Mucosa of descending colon (tissue), 3 donors: Measurements from ENCODE around the gene ISCA1. TPM values are rescaled to one million over a fixed set of nuclear protein-coding genes. Genes with fewer than 3 reads are reported as not detected.
A peak's percentile ranks its signal among the peaks of the same experiment; 100 is the strongest.

Experiments used
- ATAC-seq: fragments of 200-7000 bp; cut with Tn5 transposase; one replicate; pipeline ENCODE4 v1.9.1; 2020; ENCODE audit warnings: mild to moderate bottlenecking, moderate library complexity
- DNase-seq, 3 donors: peaks; one replicate each; pipeline ENCODE4 v3.0.0-alpha.2; 2020
- H3K36me3 ChIP-seq: fragments of 200-600 bp; one replicate; pipeline ENCODE4 v1.8.0; 2021; ENCODE audit warnings: low read depth, mild to moderate bottlenecking
- H3K4me1 ChIP-seq: fragments of 200-600 bp; one replicate; pipeline ENCODE4 v1.8.0; 2021; ENCODE audit warnings: low read depth, mild to moderate bottlenecking
- H3K4me3 ChIP-seq: fragments of 200-600 bp; one replicate; pipeline ENCODE4 v1.8.0; 2021; ENCODE audit warnings: mild to moderate bottlenecking
- H3K9me3 ChIP-seq: fragments of 200-600 bp; one replicate; pipeline ENCODE4 v1.8.0; 2021; ENCODE audit warnings: mild to moderate bottlenecking
- intact Hi-C, 2 donors: fragments of 100-400 bp; cut with DNase I in 1 of 2; cut with micrococcal nuclease in 1 of 2; formaldehyde crosslinking; loops; one replicate each; pipeline versions ENCODE4 v1.11.0 to v1.11.1; 2022; cut with DNase I, micrococcal nuclease
- total RNA-seq, 3 donors: library from RNA; stranded (reverse); fragmentation: NEBNext Ultra II Directional in 2 of 3; extraction: Animal tissue kit (Norgen Biotek cat#: 25700) in 2 of 3; gene quantifications; one replicate each; pipeline versions ENCODE4 v1.2.1 to v1.2.4, GENCODE V29; 2021 to 2023
- TF ChIP-seq, protein P1 (sequence below): fragments of 200-600 bp; IDR thresholded peaks from one replicate; pipeline ENCODE4 v1.8.0; 2022; ENCODE audit warnings: antibody characterized with exemption, mild to moderate bottlenecking
- donor health status: DM: no; HTN: no; CAD: no; lungs with moderate emphysema.
- donor health status: DM: no; HTN: no; CAD: no.
- donor health status: DM: no; HTN: yes; CAD: no.

The ISCA1 gene
- total RNA-seq, 3 donors from 2014 or later: 24.1 to 36.6 (median 31.4) TPM

DNA sequence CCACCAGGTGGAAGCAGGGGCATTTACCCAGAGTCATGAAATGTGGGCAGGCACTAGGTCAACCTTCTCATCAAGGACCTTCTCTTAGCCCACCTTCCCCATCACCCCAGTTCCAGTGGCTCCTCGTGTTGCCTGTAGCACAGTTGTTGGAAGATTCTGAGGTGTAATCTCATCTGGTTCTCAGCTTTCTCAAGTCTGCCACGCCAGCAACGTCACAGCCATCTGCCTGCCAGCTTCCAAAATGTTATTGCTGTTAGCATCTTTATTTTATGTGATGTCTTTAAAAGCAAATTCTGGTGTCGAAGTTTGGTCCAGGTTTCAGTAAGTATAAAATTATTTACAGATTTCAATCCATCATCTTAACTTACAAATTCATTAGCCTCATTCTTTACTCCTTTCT, 33.6 kb downstream of the ISCA1 start:
- no peak overlapping the region for H3K4me3 ChIP-seq
- H3K36me3 ChIP-seq: no peaks in the 10 kb centered on the region
- peaks cover 4% of the 10 kb centered on the region for H3K9me3 ChIP-seq
- intact Hi-C loops: no loop called here
- TF ChIP-seq, protein P1, sequence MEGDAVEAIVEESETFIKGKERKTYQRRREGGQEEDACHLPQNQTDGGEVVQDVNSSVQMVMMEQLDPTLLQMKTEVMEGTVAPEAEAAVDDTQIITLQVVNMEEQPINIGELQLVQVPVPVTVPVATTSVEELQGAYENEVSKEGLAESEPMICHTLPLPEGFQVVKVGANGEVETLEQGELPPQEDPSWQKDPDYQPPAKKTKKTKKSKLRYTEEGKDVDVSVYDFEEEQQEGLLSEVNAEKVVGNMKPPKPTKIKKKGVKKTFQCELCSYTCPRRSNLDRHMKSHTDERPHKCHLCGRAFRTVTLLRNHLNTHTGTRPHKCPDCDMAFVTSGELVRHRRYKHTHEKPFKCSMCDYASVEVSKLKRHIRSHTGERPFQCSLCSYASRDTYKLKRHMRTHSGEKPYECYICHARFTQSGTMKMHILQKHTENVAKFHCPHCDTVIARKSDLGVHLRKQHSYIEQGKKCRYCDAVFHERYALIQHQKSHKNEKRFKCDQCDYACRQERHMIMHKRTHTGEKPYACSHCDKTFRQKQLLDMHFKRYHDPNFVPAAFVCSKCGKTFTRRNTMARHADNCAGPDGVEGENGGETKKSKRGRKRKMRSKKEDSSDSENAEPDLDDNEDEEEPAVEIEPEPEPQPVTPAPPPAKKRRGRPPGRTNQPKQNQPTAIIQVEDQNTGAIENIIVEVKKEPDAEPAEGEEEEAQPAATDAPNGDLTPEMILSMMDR: no peak
- DNase-seq (no peak), ATAC-seq (no peak)
- H3K4me1 ChIP-seq: no peaks in the 10 kb centered on the region

DNA sequence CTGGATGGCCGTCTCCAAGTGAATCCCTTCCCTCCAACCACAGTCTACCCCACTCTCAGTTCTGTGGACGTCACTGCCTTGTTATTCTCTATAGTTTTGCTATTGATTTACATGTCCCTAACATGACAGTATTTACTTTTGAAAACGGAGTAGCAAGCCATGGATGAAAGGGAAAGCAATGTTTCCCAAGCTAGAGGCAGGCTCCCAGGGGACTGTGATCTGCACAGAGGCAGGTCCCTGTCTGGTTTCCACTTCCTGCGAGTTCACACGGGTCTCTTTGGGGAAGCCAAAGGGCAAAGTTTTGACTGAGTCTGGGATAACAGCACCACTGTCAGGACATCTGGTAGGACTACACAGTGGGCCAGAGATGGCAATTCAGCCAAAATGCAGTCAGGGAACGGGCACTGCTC, 35.6 kb downstream of the ISCA1 start:
- no peak for DNase-seq
- no peak for ATAC-seq
- H3K9me3 ChIP-seq: no peaks in the 10 kb centered on the region
- intact Hi-C loops: no loop called here
- H3K36me3 ChIP-seq: no peaks in the 10 kb centered on the region
- TF ChIP-seq, protein P1: no peak
- H3K4me3 ChIP-seq: no peak overlapping the region
- H3K4me1 ChIP-seq: no peaks in the 10 kb centered on the region

DNA sequence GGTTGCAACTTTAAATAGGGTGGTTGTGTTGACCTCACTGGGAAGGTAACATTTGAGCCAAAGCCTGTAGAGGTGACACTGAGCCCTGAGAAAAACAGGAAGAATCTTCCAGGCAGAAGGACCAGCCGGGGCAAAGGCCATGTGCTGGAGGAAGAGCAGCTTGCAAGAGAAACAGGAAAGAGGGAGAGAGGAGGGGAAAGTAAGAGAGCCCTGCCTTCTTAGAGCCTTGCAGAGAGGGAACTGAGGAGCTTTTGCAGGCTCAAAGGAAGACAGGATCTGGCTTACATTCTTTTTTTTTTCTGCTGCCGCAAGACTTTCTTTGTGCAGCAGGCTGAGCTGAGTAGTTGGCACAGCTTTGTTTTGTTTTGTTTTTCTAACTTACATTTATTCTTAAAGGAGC, 40.3 kb downstream of the ISCA1 start:
- intact Hi-C loops: no loop called here
- Histone ChIP-seq H3K4me3 (no peak overlapping the region), H3K4me1 (no peaks in the 10 kb centered on the region), H3K36me3 (no peaks in the 10 kb centered on the region), H3K9me3 (no peaks in the 10 kb centered on the region)
- TF ChIP-seq, protein P1: no peak
- ATAC-seq (peak; percentile 48), DNase-seq (peak in 2 of 3 donors; percentile 17 to 38)

DNA sequence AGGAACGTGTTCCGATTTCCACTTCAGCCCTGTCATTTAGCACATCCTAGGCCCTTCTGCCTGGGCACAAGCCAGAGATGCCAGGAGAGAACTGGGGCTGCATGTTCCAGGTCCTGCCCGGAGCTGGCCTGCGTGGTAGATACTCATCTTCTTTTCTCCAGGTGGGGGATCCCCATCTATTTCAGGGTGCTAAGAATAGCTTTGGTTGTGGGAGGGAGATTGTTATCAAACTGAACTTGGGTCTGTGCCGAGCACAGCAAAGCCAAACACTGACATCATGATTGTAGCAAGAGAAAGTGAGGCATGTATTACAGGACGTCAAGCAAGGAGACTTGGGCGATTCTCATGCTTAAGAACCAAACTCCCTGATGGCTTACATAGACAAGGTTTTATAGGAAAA, 41.1 kb downstream of the ISCA1 start:
- DNase-seq: no peak
- Histone ChIP-seq H3K36me3 (no peaks in the 10 kb centered on the region), H3K4me1 (no peaks in the 10 kb centered on the region), H3K9me3 (no peaks in the 10 kb centered on the region), H3K4me3 (no peak overlapping the region)
- intact Hi-C loops: no loop called here
- no peak for ATAC-seq
- TF ChIP-seq, protein P1: no peak

DNA sequence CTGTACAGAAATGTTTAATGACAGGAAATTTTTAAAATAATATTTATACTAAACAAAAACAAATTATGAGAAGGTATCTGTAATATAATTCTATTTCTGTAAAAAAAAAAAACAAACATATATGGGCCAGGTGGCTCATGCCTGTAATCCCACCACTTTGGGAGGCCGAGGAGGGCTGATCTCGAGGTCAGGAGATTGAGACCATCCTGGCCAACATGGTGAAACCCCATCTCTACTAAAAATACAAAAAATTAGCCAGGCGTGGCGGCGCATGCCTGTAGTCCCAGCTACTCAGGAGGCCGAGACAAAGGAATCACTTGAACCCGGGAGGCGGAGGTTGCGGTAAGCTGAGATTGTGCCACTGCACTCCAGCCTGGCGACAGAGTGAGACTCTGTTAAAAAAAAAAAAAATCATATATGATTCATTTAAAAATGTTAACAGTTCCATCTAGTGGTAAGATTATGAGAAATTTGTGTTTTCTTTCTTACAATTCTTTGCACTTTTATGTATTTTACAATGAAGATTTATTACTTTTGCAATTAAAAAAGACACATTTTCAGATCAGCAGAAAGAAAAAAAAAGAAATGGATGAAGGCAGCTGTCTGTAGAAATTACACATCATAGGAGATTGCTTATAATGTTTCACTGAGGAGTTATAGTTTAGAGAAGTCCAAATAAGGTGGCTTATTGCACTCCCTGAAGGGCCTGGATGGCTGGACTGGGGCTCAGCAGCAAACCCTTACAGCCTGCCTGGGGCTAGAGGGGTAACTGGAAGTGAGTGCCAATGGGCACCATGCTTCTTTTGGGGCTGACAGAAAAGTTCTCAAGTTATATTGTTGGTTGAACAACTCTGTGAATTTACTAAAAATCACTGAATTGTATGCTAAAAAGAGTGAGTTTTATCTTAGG, 43.2 kb downstream of the ISCA1 start:
- DNase-seq (no peak), ATAC-seq (no peak)
- Histone ChIP-seq H3K4me3 (no peak overlapping the region), H3K36me3 (no peaks in the 10 kb centered on the region), H3K9me3 (no peaks in the 10 kb centered on the region), H3K4me1 (no peaks in the 10 kb centered on the region)
- intact Hi-C loops: no loop called here
- TF ChIP-seq, protein P1: no peak
